H9 (cell line): ENCODE results near the gene RPUSD3. TPM values are rescaled to one million over a fixed set of nuclear protein-coding genes. Genes with fewer than 3 reads are reported as not detected.

Experiments used
- DNase-seq: peaks from one replicate; pipeline ENCODE4 v3.0.0-alpha.2; 2017
- H2AFZ ChIP-seq: one replicate; pipeline ENCODE4 v1.6.1; 2013; ENCODE audit warnings: mild to moderate bottlenecking, low read length, control low read depth, moderate library complexity
- H2AK5ac ChIP-seq: 2 replicates; pipeline ENCODE4 v1.6.1; 2013; ENCODE audit warnings: low read length, control low read depth, mixed read lengths; ENCODE audit not compliant: insufficient read length
- H2BK120ac ChIP-seq: one replicate; pipeline ENCODE4 v1.6.1; 2013; ENCODE audit warnings: low read depth, mild to moderate bottlenecking, low read length, control low read depth, inconsistent platforms; ENCODE audit not compliant: poor library complexity, severe bottlenecking
- H2BK12ac ChIP-seq: 2 replicates; pipeline ENCODE4 v1.6.1; 2013; ENCODE audit warnings: low read length, control low read depth, mixed read lengths, low read depth; ENCODE audit not compliant: insufficient read length
- H2BK15ac ChIP-seq: 2 replicates; pipeline ENCODE4 v1.6.1; 2013; ENCODE audit warnings: low read depth, low read length, control low read depth
- H2BK20ac ChIP-seq: one replicate; pipeline ENCODE4 v1.6.1; 2013; ENCODE audit warnings: low read depth, mild to moderate bottlenecking, low read length, control low read depth, inconsistent platforms; ENCODE audit not compliant: poor library complexity, severe bottlenecking
- H2BK5ac ChIP-seq: 2 replicates; pipeline ENCODE4 v1.6.1; 2013; ENCODE audit warnings: low read length, control low read depth, mixed read lengths; ENCODE audit not compliant: insufficient read length
- H3K14ac ChIP-seq: 2 replicates; pipeline ENCODE4 v1.6.1; 2013; ENCODE audit warnings: low read length, control low read depth; ENCODE audit not compliant: insufficient read depth
- H3K18ac ChIP-seq: 2 replicates; pipeline ENCODE4 v1.6.1; 2013; ENCODE audit warnings: low read depth, mild to moderate bottlenecking, mixed read lengths, low read length, control low read depth; ENCODE audit not compliant: insufficient read length
- H3K23ac ChIP-seq: 2 replicates; pipeline ENCODE4 v1.6.1; 2013; ENCODE audit warnings: low read length, control low read depth, mixed read lengths, low read depth; ENCODE audit not compliant: insufficient read length
- H3K23me2 ChIP-seq: 2 replicates; pipeline ENCODE4 v1.6.1; 2013; ENCODE audit warnings: low read depth, mild to moderate bottlenecking, mixed read lengths, low read length, control low read depth; ENCODE audit not compliant: insufficient read length, poor library complexity, severe bottlenecking
- H3K27ac ChIP-seq: 2 replicates; pipeline ENCODE4 v1.5.1; 2013; ENCODE audit warnings: low read length, control low read depth, mixed read lengths, low read depth; ENCODE audit not compliant: insufficient read length
- H3K27me3 ChIP-seq: 2 replicates; pipeline ENCODE4 v1.6.1; 2013; ENCODE audit warnings: low read length, control low read depth, inconsistent platforms; ENCODE audit not compliant: insufficient read depth
- H3K4ac ChIP-seq: 2 replicates; pipeline ENCODE4 v1.6.1; 2013; ENCODE audit warnings: low read depth, mild to moderate bottlenecking, control low read depth, inconsistent platforms, low read length, moderate library complexity
- H3K4me1 ChIP-seq: 2 replicates; pipeline ENCODE4 v1.6.1; 2013; ENCODE audit warnings: low read length, control low read depth, inconsistent platforms; ENCODE audit not compliant: insufficient read depth
- H3K4me2 ChIP-seq: 2 replicates; pipeline ENCODE4 v1.6.1; 2013; ENCODE audit warnings: low read length, control low read depth, mixed read lengths; ENCODE audit not compliant: insufficient read length, insufficient read depth
- H3K56ac ChIP-seq: 2 replicates; pipeline ENCODE4 v1.6.1; 2013; ENCODE audit warnings: low read depth, mild to moderate bottlenecking, mixed read lengths, low read length, control low read depth; ENCODE audit not compliant: insufficient read length
- H3K79me1 ChIP-seq: 2 replicates; pipeline ENCODE4 v1.6.1; 2013; ENCODE audit warnings: low read depth, mild to moderate bottlenecking, moderate library complexity, low read length, control low read depth, inconsistent platforms; ENCODE audit not compliant: insufficient read depth, poor library complexity, severe bottlenecking
- H3K79me2 ChIP-seq: 2 replicates; pipeline ENCODE4 v1.6.1; 2013; ENCODE audit warnings: low read length, control low read depth, inconsistent platforms; ENCODE audit not compliant: insufficient read depth
- H3K9ac ChIP-seq: 2 replicates; pipeline ENCODE4 v1.6.1; 2013; ENCODE audit warnings: low read length, control low read depth, mixed read lengths; ENCODE audit not compliant: insufficient read length; ENCODE audit errors: extremely low read depth
- H3K9me3 ChIP-seq: one replicate; pipeline ENCODE4 v1.6.1; 2013; ENCODE audit warnings: low read depth, low read length, inconsistent platforms; ENCODE audit not compliant: control insufficient read depth
- H3T11ph ChIP-seq: one replicate; pipeline ENCODE4 v1.6.1; 2013; ENCODE audit warnings: mild to moderate bottlenecking, low read length, control low read depth, inconsistent platforms
- H4K20me1 ChIP-seq: one replicate; pipeline ENCODE4 v1.6.1; 2013; ENCODE audit not compliant: control insufficient read depth, insufficient read length, insufficient read depth
- H4K5ac ChIP-seq: 2 replicates; pipeline ENCODE4 v1.6.1; 2013; ENCODE audit warnings: low read depth, mild to moderate bottlenecking, mixed read lengths, low read length, control low read depth; ENCODE audit not compliant: insufficient read length
- H4K8ac ChIP-seq: replicated peaks from 2 replicates; pipeline ENCODE4 v1.6.1; 2013; ENCODE audit warnings: low read length, control low read depth, mixed read lengths, low read depth; ENCODE audit not compliant: insufficient read length
- H4K91ac ChIP-seq: 2 replicates; pipeline ENCODE4 v1.6.1; 2013; ENCODE audit warnings: low read depth, mild to moderate bottlenecking, moderate library complexity, mixed read lengths, low read length, control low read depth; ENCODE audit not compliant: insufficient read length
- H3K27ac Mint-ChIP-seq, 3 experiments: 2 replicates in 2 of 3; 3 replicates in 1 of 3; pipeline ENCODE4 v1.8.0; 2020 to 2021; ENCODE audit warnings: mixed read lengths in 3 of 3, mild to moderate bottlenecking in 1 of 3, moderate library complexity in 1 of 3
- H3K27me3 Mint-ChIP-seq: 2 replicates; pipeline ENCODE4 v1.8.0; 2021; ENCODE audit warnings: low read depth, mild to moderate bottlenecking, moderate library complexity, mixed read lengths
- H3K36me3 Mint-ChIP-seq, 3 experiments: 2 replicates in 2 of 3; 3 replicates in 1 of 3; pipeline ENCODE4 v1.8.0; 2020 to 2021; ENCODE audit warnings: low read depth in 3 of 3, mixed read lengths in 3 of 3; ENCODE audit not compliant: insufficient read depth in 1 of 3
- H3K4me1 Mint-ChIP-seq, 2 experiments: 2 replicates each; pipeline ENCODE4 v1.8.0; 2020; ENCODE audit warnings: mixed read lengths in 2 of 2
- H3K4me3 Mint-ChIP-seq, 2 experiments: 2 replicates in 1 of 2; 3 replicates in 1 of 2; pipeline ENCODE4 v1.8.0; 2020 to 2021; ENCODE audit warnings: mild to moderate bottlenecking in 2 of 2, mixed read lengths in 2 of 2, moderate library complexity in 1 of 2
- H3K9me3 Mint-ChIP-seq, 2 experiments: 2 replicates in 1 of 2; 3 replicates in 1 of 2; pipeline ENCODE4 v1.8.0; 2020; ENCODE audit warnings: mild to moderate bottlenecking in 2 of 2, mixed read lengths in 2 of 2, moderate library complexity in 1 of 2
- WGBS: extraction: QIAGEN DNeasy Blood & Tissue Kit; methylation state at CpG from one replicate; pipeline ENCODE4 v1.1.7; 2013; ENCODE audit warnings: missing lambda C conversion rate, low lambda C conversion rate, mixed read lengths; ENCODE audit not compliant: insufficient read length; ENCODE audit errors: extremely low coverage; 5-methylcytosine and 5-hydroxymethylcytosine counted together
- total RNA-seq: library from RNA; stranded (reverse); gene quantifications from 2 replicates; pipeline ENCODE4 v1.2.1, GENCODE V29; 2021
- TF ChIP-seq, protein P1 (sequence below): fragments of 200-600 bp; sonication (generic); conservative IDR thresholded peaks from 3 replicates; pipeline ENCODE4 v1.8.0; 2021; ENCODE audit warnings: antibody characterized with exemption, mild to moderate bottlenecking

RPUSD3 gene
- total RNA-seq, 1 experiment from 2014 or later: 59.5 TPM

- H2BK15ac ChIP-seq: no peak overlapping the region
Observed at GRCh38 chr3:9831253-9831652, 12.6 kb downstream of the RPUSD3 start.

More at GRCh38 chr3:9831253-9831652, 12.6 kb downstream of the RPUSD3 start:
- Histone ChIP-seq H4K20me1 (no peaks in the 10 kb centered on the region), H3K27me3 (no peaks in the 10 kb centered on the region), H3K23me2 (no peaks in the 10 kb centered on the region), H2BK20ac (no peak overlapping the region), H3K9ac (no peak overlapping the region), H3K23ac (no peak overlapping the region), H3K14ac (no peak overlapping the region), H3K9me3 (no peaks in the 10 kb centered on the region), H3K79me2 (no peaks in the 10 kb centered on the region), H2AFZ (no peak overlapping the region), H3K56ac (no peak overlapping the region), H2AK5ac (no peak overlapping the region), H4K8ac (no peak overlapping the region), H2BK12ac (no peak overlapping the region), H4K91ac (no peak overlapping the region), H3T11ph (no peak overlapping the region), H3K4ac (no peak overlapping the region), H2BK120ac (no peak overlapping the region), H2BK5ac (no peak overlapping the region), H4K5ac (no peak overlapping the region), H3K4me2 (no peak overlapping the region), H3K18ac (no peak overlapping the region), H3K4me1 (no peaks in the 10 kb centered on the region), H3K79me1 (no peaks in the 10 kb centered on the region), H3K27ac (no peak overlapping the region)
- TF ChIP-seq, protein P1, sequence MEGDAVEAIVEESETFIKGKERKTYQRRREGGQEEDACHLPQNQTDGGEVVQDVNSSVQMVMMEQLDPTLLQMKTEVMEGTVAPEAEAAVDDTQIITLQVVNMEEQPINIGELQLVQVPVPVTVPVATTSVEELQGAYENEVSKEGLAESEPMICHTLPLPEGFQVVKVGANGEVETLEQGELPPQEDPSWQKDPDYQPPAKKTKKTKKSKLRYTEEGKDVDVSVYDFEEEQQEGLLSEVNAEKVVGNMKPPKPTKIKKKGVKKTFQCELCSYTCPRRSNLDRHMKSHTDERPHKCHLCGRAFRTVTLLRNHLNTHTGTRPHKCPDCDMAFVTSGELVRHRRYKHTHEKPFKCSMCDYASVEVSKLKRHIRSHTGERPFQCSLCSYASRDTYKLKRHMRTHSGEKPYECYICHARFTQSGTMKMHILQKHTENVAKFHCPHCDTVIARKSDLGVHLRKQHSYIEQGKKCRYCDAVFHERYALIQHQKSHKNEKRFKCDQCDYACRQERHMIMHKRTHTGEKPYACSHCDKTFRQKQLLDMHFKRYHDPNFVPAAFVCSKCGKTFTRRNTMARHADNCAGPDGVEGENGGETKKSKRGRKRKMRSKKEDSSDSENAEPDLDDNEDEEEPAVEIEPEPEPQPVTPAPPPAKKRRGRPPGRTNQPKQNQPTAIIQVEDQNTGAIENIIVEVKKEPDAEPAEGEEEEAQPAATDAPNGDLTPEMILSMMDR: no peak
- H3K36me3 Mint-ChIP-seq: peaks cover 0 to 15% (median 8%) of the 10 kb centered on the region in 3 experiments; a peak in 6 of 7 replicates
- H3K27me3 Mint-ChIP-seq: no peaks in the 10 kb centered on the region
- peaks cover 0 to 8% of the 10 kb centered on the region in 2 experiments; a peak in 1 of 4 replicates for H3K4me1 Mint-ChIP-seq
- H3K27ac Mint-ChIP-seq: peak overlapping the region in 1 of 3 experiments; percentile 62; a peak in 1 of 7 replicates
- WGBS: no CpG with 5 or more reads among the region's 3 CpGs
- DNase-seq: no peak
- H3K4me3 Mint-ChIP-seq: no peak overlapping the region
- no peaks in the 10 kb centered on the region for H3K9me3 Mint-ChIP-seq
